Measurements from ENCODE around the gene PABPN1L.
"Not testable (repeated sequence)": the region's sequence is repeated elsewhere in the genome, so short reads cannot be mapped to it uniquely, and the experiment has no call there.

The PABPN1L gene

DNA sequence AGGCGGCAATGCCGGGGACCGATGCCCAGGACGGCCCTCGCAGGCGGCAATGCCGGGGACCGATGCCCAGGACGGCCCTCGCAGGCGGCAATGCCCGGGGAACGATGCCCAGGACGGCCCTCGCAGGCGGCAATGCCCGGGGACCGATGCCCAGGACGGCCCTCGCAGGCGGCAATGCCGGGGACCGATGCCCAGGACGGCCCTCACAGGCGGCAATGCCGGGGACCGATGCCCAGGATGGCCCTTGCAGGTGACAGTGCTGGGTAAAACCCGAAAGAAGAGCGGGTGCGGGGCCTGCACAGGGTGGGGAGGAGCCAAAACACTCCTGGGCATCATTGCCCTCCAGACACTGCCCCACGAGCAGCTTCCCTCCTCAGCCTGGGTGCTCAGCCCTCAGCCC is 42.8 kb downstream of the PABPN1L start:
- not testable (repeated sequence) for DNase-seq

DNA sequence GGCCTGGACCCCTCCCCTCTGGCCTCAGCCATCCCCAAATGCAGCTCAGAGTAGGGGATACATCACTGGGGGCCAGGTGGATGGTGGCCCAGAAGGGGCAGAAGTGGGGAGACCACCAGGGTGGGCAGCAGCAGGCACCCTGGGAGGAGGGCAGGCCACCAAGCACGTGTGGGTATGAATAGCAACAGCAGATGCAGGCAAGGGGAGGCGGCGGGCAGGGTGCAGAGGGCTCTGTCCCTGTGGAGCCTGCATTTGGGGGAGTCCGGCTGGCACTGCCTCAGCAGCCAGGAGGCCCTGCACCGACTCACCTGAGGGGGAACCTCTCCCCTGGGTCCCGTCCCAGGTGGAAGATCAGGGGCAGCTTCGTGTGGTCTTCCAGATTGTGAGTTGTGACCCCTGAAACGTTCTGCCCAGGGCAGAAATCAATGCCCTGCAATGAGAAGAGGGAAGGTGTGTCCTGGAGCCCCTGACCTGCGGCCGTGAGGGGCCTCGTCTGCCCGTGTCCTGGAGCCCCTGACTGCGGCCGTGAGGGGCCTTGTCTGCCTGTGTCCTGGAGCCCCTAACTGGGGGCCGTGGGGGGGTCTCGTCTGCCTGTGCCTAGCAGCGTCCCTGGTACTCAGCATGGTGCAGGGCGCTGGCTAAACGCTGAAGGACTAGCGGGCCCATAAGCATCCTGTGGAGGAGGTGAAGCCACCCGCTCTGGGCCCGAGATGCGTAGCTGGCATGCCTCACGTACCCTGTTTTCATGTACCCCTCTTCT is 44.0 kb downstream of the PABPN1L start:
- DNase-seq: no peak

DNA sequence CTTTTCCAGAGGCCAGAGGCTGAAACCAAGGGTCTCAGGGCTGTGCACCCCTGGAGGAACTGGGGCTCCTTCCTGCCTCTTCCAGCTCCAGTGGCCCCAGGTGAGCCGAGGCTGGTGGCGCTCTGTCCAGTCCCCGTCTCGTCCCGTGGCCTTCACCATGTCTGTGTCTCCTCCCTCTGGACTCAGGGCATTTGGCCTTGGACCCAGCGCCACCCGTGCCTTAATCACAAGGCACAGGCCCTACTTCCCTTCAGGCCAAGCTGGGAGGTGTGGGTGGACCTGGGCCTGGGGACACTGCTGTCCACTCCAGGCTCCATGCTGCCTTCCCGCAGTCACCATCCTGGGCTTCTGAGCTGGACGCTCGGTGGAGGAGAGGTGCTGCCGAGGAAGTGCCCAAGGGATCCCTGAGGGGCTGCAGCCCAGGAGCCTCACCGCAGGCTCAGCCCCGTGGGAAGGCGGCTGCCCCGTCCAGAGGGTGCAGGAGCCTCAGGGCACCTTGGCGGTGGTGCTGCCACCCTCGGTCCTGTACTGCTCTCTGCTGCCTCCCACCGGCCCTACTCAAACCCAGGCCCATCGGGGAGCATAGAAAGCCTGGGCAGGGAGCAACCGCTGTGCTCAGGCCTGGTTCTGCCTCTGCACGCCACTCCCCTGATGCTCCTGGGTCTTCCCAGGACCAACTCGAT is 45.2 kb downstream of the PABPN1L start:
- DNase-seq: no peak

DNA sequence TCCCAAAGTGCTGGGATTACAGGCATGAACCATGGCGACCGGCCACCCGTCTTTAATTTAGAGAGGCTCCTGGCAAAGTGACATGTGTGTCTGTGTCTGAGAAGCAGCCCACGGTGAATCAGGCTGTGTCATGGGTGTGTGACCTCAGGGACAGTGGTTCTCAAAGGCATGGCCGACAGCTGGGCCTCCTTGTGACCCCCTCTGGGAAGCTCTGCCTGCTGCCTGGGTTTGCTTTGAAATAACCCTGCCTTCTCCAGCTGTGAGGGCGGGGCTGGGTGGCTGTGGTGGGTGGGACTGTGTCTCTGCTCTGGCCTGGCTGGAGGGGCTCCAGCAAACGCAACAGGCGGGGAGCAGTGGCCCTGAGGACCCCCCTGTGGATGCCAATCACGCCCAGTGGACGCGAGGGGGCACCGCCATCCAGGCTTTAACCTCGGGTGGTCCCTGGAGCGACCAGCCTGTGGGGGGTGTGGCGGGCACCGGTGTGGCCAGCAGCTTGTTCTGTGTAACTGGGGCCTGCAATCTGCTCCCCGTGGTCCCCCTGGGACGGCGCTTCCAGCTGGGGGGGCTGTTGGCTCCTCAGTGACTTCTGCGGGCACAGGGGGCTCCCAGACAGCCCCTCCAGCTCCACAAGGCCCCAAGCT is 46.0 kb downstream of the PABPN1L start:
- DNase-seq: no peak

DNA sequence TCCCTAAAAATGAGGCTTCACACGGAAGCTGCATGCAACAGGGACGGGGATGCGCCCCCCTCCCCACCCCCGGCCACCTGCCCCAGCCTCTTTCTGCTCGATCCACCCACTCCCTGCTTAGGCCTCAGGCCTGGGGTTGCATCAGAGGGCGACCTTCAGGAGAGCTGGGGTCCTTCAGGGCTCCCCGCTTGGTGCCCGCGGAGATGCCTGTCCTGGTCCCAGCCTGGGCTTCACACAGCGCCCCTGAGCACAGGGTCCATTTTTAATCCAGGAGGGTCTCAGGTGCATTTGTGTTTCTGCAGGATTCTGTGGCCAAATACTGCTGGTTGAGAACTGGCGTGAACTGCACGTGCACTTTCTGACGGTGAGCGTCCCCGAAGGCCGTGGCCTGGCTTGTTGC is 47.3 kb downstream of the PABPN1L start:
- DNase-seq: no peak

DNA sequence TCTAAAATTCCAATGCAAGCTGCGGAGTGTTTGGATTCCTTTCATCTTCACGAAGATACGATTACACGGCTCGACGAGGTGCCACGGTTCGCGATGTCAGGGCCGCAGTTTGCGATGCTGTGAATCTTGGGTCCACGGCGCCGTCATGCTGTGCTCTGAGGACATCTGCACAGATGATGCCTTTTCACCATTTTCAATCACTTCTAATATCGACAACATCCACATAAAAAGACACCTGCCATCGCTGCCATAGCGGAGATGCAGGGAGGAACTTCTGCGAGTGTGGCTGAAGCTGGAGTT is 47.9 kb downstream of the PABPN1L start:
- DNase-seq: no peak

DNA sequence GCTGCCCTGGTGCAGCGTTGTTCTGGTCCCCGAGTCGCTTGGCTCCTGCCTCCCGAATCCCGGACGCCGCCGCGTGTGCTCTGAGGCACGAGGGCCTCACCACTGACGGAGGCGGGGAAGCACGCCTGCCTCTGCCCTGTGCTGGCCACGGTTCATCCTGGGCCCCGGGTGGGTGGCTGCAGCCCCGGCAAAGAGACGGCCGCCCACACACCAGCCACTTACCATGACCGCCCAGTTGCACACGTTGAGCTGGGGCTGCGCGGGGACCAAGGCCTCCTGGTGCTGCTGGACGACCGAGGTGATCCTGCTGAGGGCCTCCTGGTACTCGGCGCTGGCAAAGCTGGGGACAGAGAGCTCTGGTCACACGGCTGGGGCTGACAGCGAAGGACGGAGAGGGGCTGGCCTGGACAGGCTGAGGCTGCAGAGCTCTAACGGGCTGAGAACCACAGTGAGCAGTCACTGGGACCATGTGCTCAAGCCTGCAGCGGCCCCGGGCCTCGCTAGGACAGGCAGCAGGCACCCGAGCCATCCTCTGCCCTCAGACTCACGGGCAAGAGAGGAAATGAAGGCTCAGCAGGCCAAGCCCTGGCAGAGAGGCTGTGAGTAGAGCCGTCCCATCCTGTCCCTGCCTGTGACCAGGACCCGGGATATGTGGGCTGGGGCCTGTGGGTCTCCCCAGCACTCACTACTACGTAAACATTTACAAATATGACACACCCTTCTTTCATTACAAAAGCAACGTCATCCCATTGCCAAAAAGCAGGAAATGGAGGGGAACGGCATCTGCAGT is 48.5 kb downstream of the PABPN1L start:
- no peak for DNase-seq

DNA sequence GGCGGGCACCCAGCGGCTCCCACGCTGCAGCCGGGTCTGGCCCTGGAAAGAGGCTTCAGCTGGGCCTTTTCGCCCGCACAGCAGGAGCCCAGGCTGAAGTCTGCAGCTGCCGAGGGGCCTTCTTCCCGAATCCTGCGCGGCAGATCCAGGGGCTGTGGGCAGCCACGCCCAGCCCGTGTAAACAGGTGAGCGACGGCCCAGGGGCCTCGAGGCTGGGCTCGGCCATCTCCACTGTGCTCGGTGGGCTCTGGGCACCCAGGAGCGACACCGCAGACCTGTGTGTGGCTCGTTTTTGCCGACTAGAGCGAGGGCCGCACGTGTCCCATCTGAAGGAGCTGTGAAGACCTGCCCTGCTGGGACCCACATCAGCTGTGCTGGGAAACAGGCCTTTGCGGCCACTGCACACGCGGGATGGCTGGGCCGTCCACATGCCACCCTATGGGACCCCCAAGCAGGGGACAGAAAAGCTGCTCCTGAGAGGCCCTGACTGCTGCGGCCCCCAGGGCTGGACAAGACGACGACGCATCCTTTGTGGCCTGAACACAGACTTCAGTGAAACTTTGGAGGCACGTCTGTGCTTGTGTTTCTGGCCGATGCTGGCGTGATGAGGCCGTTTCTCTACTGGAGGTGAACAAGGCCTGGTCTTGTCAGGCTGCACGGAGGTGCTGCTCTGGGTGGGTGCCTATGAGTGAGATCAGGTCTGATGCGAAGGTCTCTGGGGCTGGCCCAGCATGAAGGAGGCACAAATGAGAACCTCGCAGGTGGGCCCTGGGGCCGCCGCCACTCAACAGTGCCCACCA is 49.5 kb downstream of the PABPN1L start:
- no peak for DNase-seq

DNA sequence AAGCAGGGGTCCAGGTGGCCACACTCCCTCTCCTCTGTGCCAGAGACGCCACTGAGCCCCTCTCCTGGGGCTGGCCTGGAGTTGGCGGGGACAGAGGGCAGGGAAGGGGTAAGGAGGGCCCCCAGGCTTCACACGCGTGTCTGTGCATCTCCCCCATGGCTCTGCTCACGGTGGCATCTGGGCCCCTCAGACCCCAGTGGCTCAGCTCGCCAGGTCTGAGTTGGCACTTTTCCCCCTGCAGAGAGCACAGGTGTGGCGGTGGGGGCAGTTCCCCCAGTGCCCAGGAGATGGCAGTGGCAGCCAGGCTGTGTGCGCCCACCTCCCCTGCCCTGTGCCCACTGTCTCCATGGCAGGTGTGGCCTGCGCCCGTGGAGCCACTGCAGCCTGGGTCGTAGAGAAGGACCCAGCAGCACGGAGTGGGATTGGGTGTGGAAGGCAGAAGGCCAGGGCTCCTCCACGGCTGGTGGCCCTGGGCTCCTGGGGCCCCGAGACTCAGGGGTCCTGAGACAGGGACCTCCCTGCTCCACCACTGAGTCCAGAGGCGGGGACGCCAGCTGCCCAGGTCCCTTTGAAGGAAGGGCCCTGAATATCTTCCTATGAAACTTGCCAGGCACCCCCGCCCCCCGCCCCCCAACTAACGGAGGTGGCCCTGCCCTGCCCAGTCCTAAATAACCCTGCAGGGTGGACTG is 50.4 kb downstream of the PABPN1L start:
- DNase-seq: peak; percentile 84

DNA sequence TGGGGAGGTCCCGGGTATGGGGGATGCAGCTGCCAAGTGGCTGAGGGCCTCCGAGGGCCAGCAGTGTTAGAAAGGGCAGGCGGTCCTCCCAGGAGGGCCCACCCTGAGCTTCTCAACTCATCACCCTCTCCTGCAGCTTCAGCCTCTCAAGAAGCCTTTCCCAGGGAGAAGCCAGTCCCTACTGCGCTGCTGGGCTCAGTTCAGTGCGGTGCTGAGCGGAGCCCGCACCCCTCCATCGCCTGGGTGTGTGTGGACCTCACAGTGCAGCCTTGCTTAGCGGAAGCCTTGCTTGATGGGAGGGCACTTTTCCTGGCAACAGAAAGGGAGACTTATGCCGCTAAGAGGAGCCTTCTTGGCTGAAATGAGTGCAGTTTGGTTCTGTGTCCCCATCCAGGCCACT is 51.2 kb downstream of the PABPN1L start:
- no peak for DNase-seq

DNA sequence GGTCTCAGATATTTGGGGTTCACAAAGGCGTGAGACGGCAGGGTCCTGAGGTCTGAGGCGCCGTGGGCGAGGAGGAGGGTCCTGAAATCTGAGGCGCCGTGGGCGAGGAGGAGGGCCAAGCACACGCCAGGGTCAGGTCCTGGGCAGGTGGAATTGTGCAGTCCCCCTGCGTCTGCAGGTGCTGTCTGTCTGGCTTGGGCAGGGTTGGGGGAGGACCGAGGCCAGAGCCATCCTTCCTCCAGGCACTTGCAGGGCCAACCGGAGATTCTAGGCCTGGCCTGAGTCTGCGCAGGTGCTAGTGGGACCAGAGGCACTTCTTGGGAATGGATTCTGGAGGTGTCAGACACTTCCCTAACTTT is 52.3 kb downstream of the PABPN1L start:
- no peak for DNase-seq
